BJ (cell line): Measurements from ENCODE around the gene CLCN5. TPM values are rescaled to one million over a fixed set of nuclear protein-coding genes. Genes with fewer than 3 reads are reported as not detected.

Source experiments
- CTCF ChIA-PET: fragments of 350-600 bp; formaldehyde crosslinking; extraction: SDS; loops from one replicate; lab custom pipeline; 2021; ENCODE audit warnings: antibody characterized with exemption, inconsistent platforms; lab: Yijun Ruan, JAX
- POLR2A ChIA-PET: fragments of 300-600 bp; sonication (Branson Sonifier 250); formaldehyde crosslinking; extraction: SDS; loops from one replicate; lab custom pipeline; 2021; ENCODE audit warnings: antibody characterized with exemption; lab: Charles Lee
- DNase-seq: peaks from one replicate; pipeline ENCODE4 v3.0.0-alpha.2; 2011; ENCODE audit warnings: low read depth
- H3K27me3 ChIP-seq: 2 replicates; pipeline ENCODE4 v1.6.0; 2011; ENCODE audit warnings: low read length; ENCODE audit not compliant: control insufficient read depth, insufficient read depth
- H3K36me3 ChIP-seq: 2 replicates; pipeline ENCODE4 v1.5.1; 2011; ENCODE audit warnings: low read length; ENCODE audit not compliant: control insufficient read depth, insufficient read depth
- H3K4me3 ChIP-seq: 2 replicates; pipeline ENCODE4 v1.5.1; 2011; ENCODE audit warnings: low read depth, mild to moderate bottlenecking, control low read depth, low read length
- CTCF ChIP-seq: IDR thresholded peaks from 2 replicates; pipeline ENCODE4 v1.5.1; 2011; ENCODE audit warnings: low read depth, mild to moderate bottlenecking, control low read depth, inconsistent platforms, low read length, moderate library complexity; ENCODE audit not compliant: insufficient read depth
- polyA plus RNA-seq: library from polyadenylated mRNA; depleted of rRNA; stranded (reverse); fragments of >200 nt; gene quantifications from 2 replicates; pipeline ENCODE4 v1.2.3, GENCODE V29; 2011

Gene CLCN5
- polyA plus RNA-seq, 1 experiment = 1.3 TPM

- POLR2A ChIA-PET = no interaction called here
- Histone ChIP-seq H3K4me3 (no peak overlapping the region), H3K27me3 (no peaks in the 10 kb centered on the region), H3K36me3 (no peaks in the 10 kb centered on the region)
- DNase-seq = no peak
- no peak for TF ChIP-seq CTCF
- CTCF ChIA-PET = no interaction called here
These were observed 112.7 kb downstream of the CLCN5 start for GRCh38 chrX:50035126-50035525.

GRCh38 chrX:50036426-50036825 is 114.0 kb downstream of the CLCN5 start:
- TF ChIP-seq CTCF = no peak
- no peaks in the 10 kb centered on the region for H3K36me3 ChIP-seq
- DNase-seq = no peak
- CTCF ChIA-PET = no interaction called here
- POLR2A ChIA-PET = no interaction called here
- no peak overlapping the region for H3K4me3 ChIP-seq
- no peaks in the 10 kb centered on the region for H3K27me3 ChIP-seq

- CTCF ChIA-PET = no interaction called here
- Histone ChIP-seq H3K36me3 (no peaks in the 10 kb centered on the region), H3K4me3 (no peak overlapping the region), H3K27me3 (no peaks in the 10 kb centered on the region)
- DNase-seq = no peak
- POLR2A ChIA-PET = no interaction called here
- TF ChIP-seq CTCF = no peak
These were observed 123.4 kb downstream of the CLCN5 start for GRCh38 chrX:50045823-50046222.

GRCh38 chrX:50049228-50049627 is 126.8 kb downstream of the CLCN5 start:
- DNase-seq = no peak
- no peak for TF ChIP-seq CTCF
- Histone ChIP-seq H3K4me3 (no peak overlapping the region), H3K36me3 (no peaks in the 10 kb centered on the region), H3K27me3 (no peaks in the 10 kb centered on the region)
- ChIA-PET POLR2A (no interaction called here), CTCF (no interaction called here)

GRCh38 chrX:50054147-50054546 is 131.8 kb downstream of the CLCN5 start:
- ChIA-PET CTCF (no interaction called here), POLR2A (no interaction called here)
- TF ChIP-seq CTCF = no peak

More at GRCh38 chrX:50054147-50054546, 131.8 kb downstream of the CLCN5 start:
- no peaks in the 10 kb centered on the region for H3K36me3 ChIP-seq
- no peak for DNase-seq
- no peaks in the 10 kb centered on the region for H3K27me3 ChIP-seq
- H3K4me3 ChIP-seq = no peak overlapping the region
